ENCODE results near the gene KY. TPM values are rescaled to one million over a fixed set of nuclear protein-coding genes. Genes with fewer than 3 reads are reported as not detected.

KY gene
- total RNA-seq, 2 experiments from 2014 or later, result not detected

DNA sequence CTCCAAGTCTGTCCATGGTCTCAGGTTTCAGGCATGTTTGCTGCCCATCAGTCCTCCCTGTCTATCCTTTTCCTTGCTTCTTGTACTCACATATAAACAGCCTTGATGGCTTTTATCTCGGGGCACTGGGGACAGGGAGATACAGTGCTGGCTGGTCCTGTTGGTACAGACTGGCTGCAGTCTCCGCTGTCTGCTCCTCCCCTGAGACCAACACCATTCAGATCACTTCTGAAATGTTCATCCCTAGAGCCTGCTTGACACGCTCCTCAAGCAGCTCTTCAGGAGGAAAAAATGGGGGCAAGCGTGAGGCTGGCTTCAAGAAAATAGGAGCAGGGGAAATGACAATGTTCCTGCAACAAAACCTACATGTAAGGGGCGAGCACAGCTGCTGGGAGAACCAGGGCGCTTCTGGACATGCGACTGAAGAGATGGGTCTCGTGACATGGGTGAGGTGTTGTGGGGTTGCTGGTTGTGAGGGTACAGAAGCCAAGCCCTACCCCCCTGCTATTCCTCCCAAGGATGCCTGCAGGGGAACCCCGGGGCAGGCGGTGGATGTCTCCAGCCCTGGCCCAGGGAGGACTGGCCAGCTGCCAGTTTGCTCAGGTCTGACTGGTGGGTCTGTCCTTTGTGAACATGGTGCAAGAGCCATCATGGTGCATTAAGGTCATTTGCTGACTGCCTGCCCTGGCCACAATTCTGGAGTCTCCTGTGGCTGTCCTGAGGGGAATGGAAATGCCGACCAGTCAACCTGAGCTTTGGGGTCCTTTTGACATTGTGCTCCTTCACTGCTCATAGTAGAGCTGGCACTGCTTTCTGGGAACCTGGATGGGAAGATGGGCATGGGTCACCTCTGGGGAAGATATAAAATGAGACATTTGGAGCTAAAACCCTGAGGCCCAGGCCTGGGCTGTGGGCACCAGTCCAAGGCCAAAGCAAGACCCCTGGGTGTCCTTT, 40.1 kb downstream of the KY start:
- Histone ChIP-seq H3K79me2 (ENCODE audit: insufficient read depth, low read depth, low read length) (no peaks in the 10 kb centered on the region), H3K9me2 (ENCODE audit: insufficient read depth, low read length) (no peaks in the 10 kb centered on the region), H3K4me3 (ENCODE audit: low read depth, low read length, poor library complexity, severe bottlenecking) (no peak overlapping the region), H3K27ac (ENCODE audit: low read depth, low read length, poor library complexity, severe bottlenecking) (no peak overlapping the region), H2AFZ (ENCODE audit: low read length) (no peak overlapping the region), H3K4me1 (ENCODE audit: insufficient read depth, low read length, poor library complexity, severe bottlenecking) (no peaks in the 10 kb centered on the region), H3K36me3 (ENCODE audit: insufficient read depth, low read length) (no peaks in the 10 kb centered on the region), H3K4me2 (ENCODE audit: low read length) (no peak overlapping the region), H3K9me3 (ENCODE audit: low read length) (no peaks in the 10 kb centered on the region), H4K20me1 (ENCODE audit: insufficient read depth, low read length) (no peaks in the 10 kb centered on the region)
- POLR2A ChIA-PET, result no interaction called here
- no TSS peak for BruUV-seq (replicated peaks)
- CTCF ChIA-PET (ENCODE audit: unreplicated experiment), result no interaction called here
- intact Hi-C loops (cut with micrococcal nuclease; ENCODE audit: unreplicated experiment), result no loop called here
- TF ChIP-seq CTCF (conservative IDR thresholded peaks at IDR 0.05; ENCODE audit: low read length) (no peak), EZH2phosphoT487 (IDR thresholded peaks at IDR 0.05; ENCODE audit: borderline replicate concordance, low read depth, low read length) (no peak)
- DNase-seq (ENCODE audit: low spot score), result no peak

GRCh38 chr3:134609821-134610431, 40.9 kb downstream of the KY start:
- no peaks in the 10 kb centered on the region for H3K36me3 ChIP-seq (ENCODE audit: insufficient read depth, low read length)
- H3K9me3 ChIP-seq (ENCODE audit: low read length), result no peaks in the 10 kb centered on the region
- H3K27ac ChIP-seq (ENCODE audit: low read depth, low read length, poor library complexity, severe bottlenecking), result no peak overlapping the region
- no peaks in the 10 kb centered on the region for H3K79me2 ChIP-seq (ENCODE audit: insufficient read depth, low read depth, low read length)
- TF ChIP-seq CTCF (conservative IDR thresholded peaks at IDR 0.05; ENCODE audit: low read length) (no peak), EZH2phosphoT487 (IDR thresholded peaks at IDR 0.05; ENCODE audit: borderline replicate concordance, low read depth, low read length) (no peak)
- no peaks in the 10 kb centered on the region for H4K20me1 ChIP-seq (ENCODE audit: insufficient read depth, low read length)
- no peaks in the 10 kb centered on the region for H3K4me1 ChIP-seq (ENCODE audit: insufficient read depth, low read length, poor library complexity, severe bottlenecking)
- ChIA-PET CTCF (ENCODE audit: unreplicated experiment) (no interaction called here), POLR2A (no interaction called here)
- H3K9me2 ChIP-seq (ENCODE audit: insufficient read depth, low read length), result no peaks in the 10 kb centered on the region
- H2AFZ ChIP-seq (ENCODE audit: low read length), result no peak overlapping the region
- BruUV-seq (replicated peaks), result no TSS peak
- DNase-seq (ENCODE audit: low spot score), result no peak
- intact Hi-C loops (cut with micrococcal nuclease; ENCODE audit: unreplicated experiment), result loop anchor here (10.0 kb wide), 1 partner anchor 145 kb away; no protein-coding TSS in a partner anchor
- no peak overlapping the region for H3K4me2 ChIP-seq (ENCODE audit: low read length)
- H3K4me3 ChIP-seq (ENCODE audit: low read depth, low read length, poor library complexity, severe bottlenecking), result no peak overlapping the region

Data from OCI-LY7 (cell line).